Measurements from ENCODE around the gene ZSCAN30. TPM values are rescaled to one million over a fixed set of nuclear protein-coding genes. Genes with fewer than 3 reads are reported as not detected.

Gene ZSCAN30
- polyA plus RNA-seq, 3 donors from 2014 or later, result 3.4 to 4.7 TPM; not detected in 1

GRCh38 chr18:35268821-35269220 lies 21.2 kb downstream of the ZSCAN30 start:
- peaks cover 25 to 35% of the 10 kb centered on the region in 2 donors for H3K4me1 Mint-ChIP-seq
- DNase-seq, result no peak
- peaks cover 5% of the 10 kb centered on the region in 3 donors for H3K36me3 Mint-ChIP-seq
- peaks cover 0 to 3% (median 0%) of the 10 kb centered on the region in 6 donors for H3K9me3 Mint-ChIP-seq
- peaks cover 2 to 15% (median 3%) of the 10 kb centered on the region in 3 donors for H3K27me3 Mint-ChIP-seq (ENCODE audit: low read depth in 3 of 3)
- peak overlapping the region in 5 of 6 donors; percentile 7 to 95 (median 41) for H3K27ac Mint-ChIP-seq
- peak overlapping the region in 4 of 5 donors; percentile 3 to 98 (median 96) for H3K4me3 Mint-ChIP-seq

GRCh38 chr18:35267809-35268208 lies 22.2 kb downstream of the ZSCAN30 start:
- Mint-ChIP-seq H3K9me3 (peaks cover 0 to 3% (median 0%) of the 10 kb centered on the region in 6 donors), H3K4me1 (peaks cover 25 to 35% of the 10 kb centered on the region in 2 donors), H3K27ac (peak overlapping the region; percentile 2 to 96 (median 94)), H3K36me3 (peaks cover 0 to 7% (median 2%) of the 10 kb centered on the region in 3 donors), H3K4me3 (peak overlapping the region; percentile 95 to 98 (median 96)), H3K27me3 (ENCODE audit: low read depth in 3 of 3) (peaks cover 2 to 15% (median 3%) of the 10 kb centered on the region in 3 donors)
- no peak for DNase-seq

GRCh38 chr18:35267161-35267651 lies 22.8 kb downstream of the ZSCAN30 start:
- Mint-ChIP-seq H3K27ac (peak overlapping the region; percentile 92 to 96 (median 94)), H3K27me3 (ENCODE audit: low read depth in 3 of 3) (peaks cover 2 to 15% (median 3%) of the 10 kb centered on the region in 3 donors), H3K9me3 (peaks cover 0 to 3% (median 0%) of the 10 kb centered on the region in 6 donors), H3K36me3 (peaks cover 0 to 12% (median 4%) of the 10 kb centered on the region in 3 donors), H3K4me1 (peaks cover 25 to 35% of the 10 kb centered on the region in 2 donors), H3K4me3 (peak overlapping the region; percentile 95 to 98 (median 96))
- DNase-seq, result peak; percentile 77 to 78 (median 78)

- Mint-ChIP-seq H3K27me3 (ENCODE audit: low read depth in 3 of 3) (peaks cover 2 to 13% (median 3%) of the 10 kb centered on the region in 3 donors), H3K27ac (peak overlapping the region in 2 of 6 donors; percentile 16), H3K4me1 (peaks cover 24 to 35% of the 10 kb centered on the region in 2 donors), H3K36me3 (peaks cover 0 to 21% (median 15%) of the 10 kb centered on the region in 3 donors), H3K4me3 (no peak overlapping the region), H3K9me3 (peaks cover 0 to 3% (median 0%) of the 10 kb centered on the region in 6 donors)
- no peak for DNase-seq
Measured at GRCh38 chr18:35264409-35264808, 25.6 kb downstream of the ZSCAN30 start.

- H3K4me1 Mint-ChIP-seq, result no peaks in the 10 kb centered on the region
- no peaks in the 10 kb centered on the region for H3K27me3 Mint-ChIP-seq (ENCODE audit: low read depth in 3 of 3)
- no peak overlapping the region for H3K27ac Mint-ChIP-seq
- peaks cover 33 to 59% (median 52%) of the 10 kb centered on the region in 3 donors for H3K36me3 Mint-ChIP-seq
- no peak overlapping the region for H3K4me3 Mint-ChIP-seq
- DNase-seq, result no peak
- H3K9me3 Mint-ChIP-seq, result peaks cover 0 to 14% (median 7%) of the 10 kb centered on the region in 6 donors
Measured at GRCh38 chr18:35256947-35257346, 33.1 kb downstream of the ZSCAN30 start.

GRCh38 chr18:35253655-35254287 lies 36.3 kb downstream of the ZSCAN30 start:
- Mint-ChIP-seq H3K36me3 (peaks cover 48 to 66% (median 62%) of the 10 kb centered on the region in 3 donors), H3K4me1 (no peaks in the 10 kb centered on the region), H3K9me3 (peaks cover 0 to 14% (median 7%) of the 10 kb centered on the region in 6 donors), H3K27ac (no peak overlapping the region), H3K27me3 (ENCODE audit: low read depth in 3 of 3) (no peaks in the 10 kb centered on the region), H3K4me3 (no peak overlapping the region)
- DNase-seq, result no peak

- no peak overlapping the region for H3K4me3 Mint-ChIP-seq
- peaks cover 0 to 14% (median 7%) of the 10 kb centered on the region in 6 donors for H3K9me3 Mint-ChIP-seq
- H3K36me3 Mint-ChIP-seq, result peaks cover 53 to 63% (median 59%) of the 10 kb centered on the region in 3 donors
- no peaks in the 10 kb centered on the region for H3K27me3 Mint-ChIP-seq (ENCODE audit: low read depth in 3 of 3)
- no peak for DNase-seq
- H3K27ac Mint-ChIP-seq, result no peak overlapping the region
- no peaks in the 10 kb centered on the region for H3K4me1 Mint-ChIP-seq
Measured at GRCh38 chr18:35252466-35252865, 37.6 kb downstream of the ZSCAN30 start.

- Mint-ChIP-seq H3K4me3 (no peak overlapping the region), H3K27ac (no peak overlapping the region), H3K27me3 (ENCODE audit: low read depth in 3 of 3) (no peaks in the 10 kb centered on the region), H3K36me3 (peaks cover 71 to 81% (median 72%) of the 10 kb centered on the region in 3 donors), H3K9me3 (peaks cover 0 to under 1% (median under 1%) of the 10 kb centered on the region in 6 donors), H3K4me1 (peaks cover 0 to 22% of the 10 kb centered on the region in 2 donors)
- DNase-seq, result no peak
Measured at GRCh38 chr18:35248429-35248828, 41.6 kb downstream of the ZSCAN30 start.

GRCh38 chr18:35247412-35248249 lies 42.4 kb downstream of the ZSCAN30 start:
- no peak for DNase-seq
- Mint-ChIP-seq H3K27me3 (ENCODE audit: low read depth in 3 of 3) (no peaks in the 10 kb centered on the region), H3K27ac (no peak overlapping the region), H3K4me3 (no peak overlapping the region), H3K36me3 (peaks cover 63 to 80% (median 69%) of the 10 kb centered on the region in 3 donors), H3K9me3 (no peaks in the 10 kb centered on the region), H3K4me1 (peaks cover 0 to 22% of the 10 kb centered on the region in 2 donors)

- Mint-ChIP-seq H3K9me3 (no peaks in the 10 kb centered on the region), H3K27ac (peak overlapping the region in 3 of 6 donors; percentile 0 to 33 (median 29)), H3K4me3 (no peak overlapping the region), H3K36me3 (peaks cover 55 to 75% (median 63%) of the 10 kb centered on the region in 3 donors), H3K4me1 (peaks cover 0 to 24% of the 10 kb centered on the region in 2 donors), H3K27me3 (ENCODE audit: low read depth in 3 of 3) (no peaks in the 10 kb centered on the region)
- no peak for DNase-seq
Measured at GRCh38 chr18:35246831-35247230, 43.2 kb downstream of the ZSCAN30 start.

GRCh38 chr18:35245719-35246317 lies 44.2 kb downstream of the ZSCAN30 start:
- H3K27me3 Mint-ChIP-seq (ENCODE audit: low read depth in 3 of 3), result peaks cover 5 to 8% (median 8%) of the 10 kb centered on the region in 3 donors
- no peaks in the 10 kb centered on the region for H3K9me3 Mint-ChIP-seq
- no peak for DNase-seq
- H3K36me3 Mint-ChIP-seq, result peaks cover 51 to 70% (median 54%) of the 10 kb centered on the region in 3 donors
- peaks cover 6 to 31% of the 10 kb centered on the region in 2 donors for H3K4me1 Mint-ChIP-seq
- peak overlapping the region in 1 of 6 donors; percentile 12 for H3K27ac Mint-ChIP-seq
- H3K4me3 Mint-ChIP-seq, result no peak overlapping the region

- H3K9me3 Mint-ChIP-seq, result no peaks in the 10 kb centered on the region
- DNase-seq, result no peak
- peak overlapping the region in 3 of 6 donors; percentile 21 to 73 (median 23) for H3K27ac Mint-ChIP-seq
- H3K4me3 Mint-ChIP-seq, result no peak overlapping the region
- peaks cover 8 to 16% (median 15%) of the 10 kb centered on the region in 3 donors for H3K27me3 Mint-ChIP-seq (ENCODE audit: low read depth in 3 of 3)
- H3K4me1 Mint-ChIP-seq, result peaks cover 10 to 31% of the 10 kb centered on the region in 2 donors
- H3K36me3 Mint-ChIP-seq, result peaks cover 42 to 60% (median 50%) of the 10 kb centered on the region in 3 donors
Measured at GRCh38 chr18:35244671-35245070, 45.4 kb downstream of the ZSCAN30 start.

GRCh38 chr18:35242426-35242825 lies 47.6 kb downstream of the ZSCAN30 start:
- Mint-ChIP-seq H3K9me3 (no peaks in the 10 kb centered on the region), H3K4me3 (peak overlapping the region in 2 of 5 donors; percentile 14 to 97), H3K4me1 (peaks cover 10 to 31% of the 10 kb centered on the region in 2 donors), H3K27me3 (ENCODE audit: low read depth in 3 of 3) (peaks cover 8 to 16% (median 15%) of the 10 kb centered on the region in 3 donors), H3K27ac (peak overlapping the region in 4 of 6 donors; percentile 69 to 99 (median 86)), H3K36me3 (peaks cover 37 to 49% (median 44%) of the 10 kb centered on the region in 3 donors)
- no peak for DNase-seq

All from immature natural killer cell (primary cell).